Stimulated activated CD8-positive, alpha-beta memory T cell treated with anti-CD3 and anti-CD28 coated beads, Interleukin-4, amount 100 ng/mL, for 4 hours (primary cell): ENCODE data around the gene SUCO.
A peak's percentile ranks its signal among the peaks of the same experiment; 100 is the strongest.

Experiments
- DNase-seq, 2 donors: peaks; one replicate each; pipeline ENCODE4 v3.0.0-alpha.2; 2020; ENCODE audit warnings: low read depth in 2 of 2, low spot score in 1 of 2

The SUCO gene

DNA sequence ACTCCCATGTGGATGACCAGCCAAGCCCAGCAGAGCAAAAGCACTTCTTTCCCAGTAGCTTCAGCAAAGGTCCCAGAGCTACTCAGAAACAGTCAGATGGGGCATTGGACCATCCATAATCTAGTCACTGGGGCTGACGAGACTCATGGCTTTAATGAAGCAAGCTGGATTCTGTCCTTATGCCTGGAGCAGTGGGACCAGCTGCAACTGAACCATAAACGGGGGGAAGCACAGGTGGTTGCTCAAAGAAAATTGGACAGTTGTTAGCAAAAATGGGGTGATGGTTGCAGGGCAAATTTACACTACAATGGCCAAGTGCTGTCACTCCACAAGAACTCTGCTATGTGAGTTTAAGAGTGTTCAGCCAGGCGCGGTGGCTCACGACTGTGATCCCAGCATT, 108.5 kb downstream of the SUCO start:
- no peak for DNase-seq

DNA sequence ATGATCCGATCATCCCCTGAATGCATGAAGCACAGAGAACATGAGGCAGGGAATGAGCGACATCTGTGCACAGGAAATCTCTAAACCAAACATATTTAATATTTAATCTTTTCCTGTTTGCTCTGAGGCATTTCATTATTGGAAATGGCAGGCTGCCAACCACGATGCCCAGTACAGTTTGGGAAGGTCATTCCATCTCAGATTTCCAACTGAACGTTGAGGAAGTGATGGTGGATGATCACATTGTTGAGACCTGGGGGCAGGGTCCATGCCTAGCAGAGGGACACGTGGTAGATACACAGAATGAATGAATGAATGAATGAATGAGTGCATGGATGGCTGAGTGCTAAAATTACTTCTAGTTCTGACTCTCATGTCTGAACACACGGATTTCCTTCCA, 110.0 kb downstream of the SUCO start:
- no peak for DNase-seq

DNA sequence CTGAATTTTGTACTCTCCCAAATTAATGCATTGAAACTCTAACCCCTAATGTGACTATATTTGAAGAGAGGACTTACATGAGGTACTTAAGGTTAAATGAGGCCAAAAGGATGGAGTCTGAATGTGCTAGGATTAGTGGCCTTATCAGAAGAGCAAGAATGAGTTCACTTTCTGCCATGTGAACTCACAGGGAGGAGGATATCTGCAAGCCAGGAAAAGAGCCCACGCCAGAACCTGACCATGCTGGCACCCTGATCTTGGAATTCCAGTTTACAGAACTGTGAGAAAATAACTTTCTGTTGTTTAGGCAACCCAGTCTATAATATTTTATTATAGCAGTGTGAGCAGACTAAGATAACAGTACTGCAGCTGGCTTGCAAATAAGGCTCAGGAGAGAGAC, 113.7 kb downstream of the SUCO start:
- DNase-seq: no peak

DNA sequence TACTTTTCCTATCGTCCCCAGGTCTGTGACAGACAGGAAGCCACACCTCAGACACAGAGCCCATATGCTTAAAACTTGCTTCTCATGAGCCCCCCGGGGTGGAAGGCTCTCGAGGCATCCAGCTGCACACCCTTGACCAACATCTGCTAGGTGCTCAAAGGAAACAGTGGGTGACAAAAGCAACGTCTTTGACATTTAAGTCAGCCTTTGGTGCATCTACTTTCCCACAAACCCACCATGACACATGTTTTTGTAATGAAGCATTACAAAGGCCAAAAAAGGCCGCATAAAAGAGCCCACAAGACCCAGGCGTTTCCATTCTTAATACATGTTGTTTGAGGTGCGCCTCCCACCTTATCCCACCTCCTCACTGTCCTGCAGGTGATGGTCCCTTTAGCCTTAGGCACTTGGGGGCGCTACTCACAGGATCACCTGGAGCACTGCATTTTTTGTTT, 114.2 kb downstream of the SUCO start:
- peak in 1 of 2 donors; percentile 37 for DNase-seq

DNA sequence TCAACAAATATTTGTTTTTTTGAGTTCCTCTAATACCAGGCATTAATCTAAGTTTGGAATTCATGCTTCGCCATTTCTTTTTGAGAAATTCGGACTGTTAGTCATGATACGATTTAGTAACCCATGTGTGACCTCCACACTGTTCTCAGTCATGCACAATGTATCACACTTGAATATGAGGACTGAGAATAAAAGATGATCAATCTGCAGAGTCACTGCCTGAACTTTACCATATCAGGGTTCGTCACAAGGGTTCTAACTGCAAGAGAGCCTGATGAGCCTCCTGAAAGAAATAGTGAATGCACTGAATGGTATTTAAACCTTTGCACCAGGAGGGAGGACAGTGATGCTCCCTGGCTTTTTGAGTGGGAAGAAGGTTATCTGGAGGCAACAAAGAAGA, 115.0 kb downstream of the SUCO start:
- no peak for DNase-seq

DNA sequence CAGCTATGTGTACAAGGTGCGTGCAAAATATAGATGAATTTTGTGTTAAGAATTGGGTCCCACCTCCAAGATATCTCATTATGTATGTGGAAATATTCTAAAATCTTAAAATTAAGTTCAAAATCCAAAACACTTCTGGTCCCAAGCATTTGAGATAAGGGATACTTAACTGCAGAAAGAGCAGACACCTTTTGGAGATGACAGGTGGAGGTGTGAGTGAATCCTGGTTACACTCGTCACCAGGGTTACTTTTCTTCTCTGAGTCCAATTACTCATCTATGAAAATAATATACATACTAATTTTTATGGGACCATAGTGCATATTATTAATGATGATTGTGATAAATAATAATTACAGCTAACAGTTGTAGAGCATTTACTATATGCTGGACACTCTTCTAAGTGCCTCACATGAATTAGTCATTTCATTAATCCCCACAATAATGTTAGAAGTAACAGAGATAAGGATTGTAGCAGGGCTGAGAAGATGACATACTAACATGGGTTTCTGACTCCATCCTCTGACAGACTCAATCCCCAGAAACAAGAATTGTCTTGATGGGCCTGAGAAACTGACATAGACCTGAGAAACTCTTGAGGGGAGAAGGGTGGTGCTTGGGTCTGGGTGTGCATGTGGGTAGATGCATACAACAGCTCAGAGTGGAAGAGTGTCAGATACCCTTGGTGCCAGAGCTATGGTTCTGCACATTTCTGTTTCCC, 117.7 kb downstream of the SUCO start:
- no peak for DNase-seq

DNA sequence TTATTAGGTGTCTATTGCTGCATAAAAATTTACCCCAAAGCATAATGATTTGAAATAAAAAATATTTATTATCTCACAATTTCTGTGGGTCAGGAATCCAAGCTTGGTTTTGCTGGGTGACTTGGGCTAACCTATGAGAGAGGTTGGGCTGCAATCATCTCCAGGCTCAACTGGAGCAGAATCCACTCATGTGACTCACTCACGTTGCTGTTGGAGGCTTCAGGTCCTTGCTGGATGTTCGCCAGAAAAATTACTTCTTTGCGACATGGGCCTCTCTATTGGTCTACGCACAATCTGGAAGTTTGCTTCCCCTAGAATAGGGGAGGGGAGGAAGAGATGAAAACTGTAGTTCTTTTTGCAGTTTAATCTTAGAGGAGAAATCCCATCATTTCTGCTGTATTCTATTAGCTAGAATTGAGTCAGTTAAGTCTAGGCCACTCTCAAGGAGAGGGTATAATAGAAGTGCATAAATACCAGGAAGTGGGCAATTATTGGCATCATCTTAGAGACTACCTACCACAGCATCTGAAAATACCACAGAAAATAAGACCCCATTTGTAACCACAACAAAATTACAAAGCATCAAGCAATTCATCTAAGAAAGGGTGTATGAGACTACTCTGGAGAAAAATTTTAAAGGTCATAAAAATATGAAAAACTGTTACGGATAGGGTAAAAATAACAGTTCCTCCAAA, 120.2 kb downstream of the SUCO start:
- DNase-seq: no peak

DNA sequence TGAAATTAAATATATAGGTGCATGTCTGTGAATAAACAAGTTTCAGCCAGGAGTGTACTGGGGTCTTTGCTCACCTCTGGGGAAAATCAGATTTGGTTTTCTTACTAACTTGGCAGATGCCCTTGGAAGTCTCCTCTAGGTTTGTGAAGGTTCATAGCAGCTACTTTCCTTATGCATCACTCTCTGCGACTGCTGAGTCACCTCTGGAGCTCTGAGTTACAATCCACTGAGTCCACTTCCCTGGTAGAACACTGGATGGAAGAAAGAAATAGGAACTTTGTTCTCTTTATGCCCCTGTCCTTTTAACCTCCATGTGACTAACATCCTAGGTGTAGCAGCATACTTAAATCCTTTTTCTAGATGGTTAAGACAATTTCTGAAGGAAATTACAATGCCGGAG, 121.6 kb downstream of the SUCO start:
- no peak for DNase-seq

DNA sequence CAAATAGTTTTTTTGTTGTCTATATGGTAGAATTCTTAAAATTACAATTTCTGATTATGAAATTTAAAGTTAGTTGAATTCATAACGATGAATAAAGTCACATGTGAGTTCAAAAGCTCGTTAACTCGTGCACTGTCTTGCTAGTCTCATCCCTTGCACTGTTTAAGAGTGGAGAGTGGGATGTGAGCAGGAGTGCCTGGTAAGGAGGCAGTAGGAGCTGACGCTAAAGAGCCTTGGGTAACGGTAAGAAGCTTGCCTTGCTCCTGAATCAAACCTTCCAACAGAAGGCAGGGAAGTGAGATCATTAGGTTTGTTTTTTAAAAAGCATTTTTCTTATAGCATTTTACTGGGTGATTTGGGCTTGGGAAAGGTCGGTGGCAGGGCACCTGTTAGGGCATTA, 123.6 kb downstream of the SUCO start:
- DNase-seq: no peak

DNA sequence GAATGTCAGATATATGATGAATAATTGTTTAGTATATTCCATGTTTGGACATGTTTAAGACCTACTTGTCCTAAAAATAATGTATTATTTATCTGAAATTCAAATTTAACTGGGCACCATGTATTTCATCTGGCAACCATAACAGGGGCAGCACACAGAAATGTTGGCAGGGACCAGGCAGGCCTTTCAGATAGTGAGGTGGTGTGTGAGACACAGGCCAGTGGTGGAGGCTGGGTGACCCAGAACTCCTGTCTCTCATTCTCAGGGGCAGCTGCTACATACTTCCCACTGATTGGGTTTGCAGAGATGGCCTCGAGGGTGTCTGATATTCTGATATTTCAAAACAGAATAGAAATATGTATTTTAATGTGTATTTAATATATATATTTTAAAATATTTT, 124.6 kb downstream of the SUCO start:
- no peak for DNase-seq

DNA sequence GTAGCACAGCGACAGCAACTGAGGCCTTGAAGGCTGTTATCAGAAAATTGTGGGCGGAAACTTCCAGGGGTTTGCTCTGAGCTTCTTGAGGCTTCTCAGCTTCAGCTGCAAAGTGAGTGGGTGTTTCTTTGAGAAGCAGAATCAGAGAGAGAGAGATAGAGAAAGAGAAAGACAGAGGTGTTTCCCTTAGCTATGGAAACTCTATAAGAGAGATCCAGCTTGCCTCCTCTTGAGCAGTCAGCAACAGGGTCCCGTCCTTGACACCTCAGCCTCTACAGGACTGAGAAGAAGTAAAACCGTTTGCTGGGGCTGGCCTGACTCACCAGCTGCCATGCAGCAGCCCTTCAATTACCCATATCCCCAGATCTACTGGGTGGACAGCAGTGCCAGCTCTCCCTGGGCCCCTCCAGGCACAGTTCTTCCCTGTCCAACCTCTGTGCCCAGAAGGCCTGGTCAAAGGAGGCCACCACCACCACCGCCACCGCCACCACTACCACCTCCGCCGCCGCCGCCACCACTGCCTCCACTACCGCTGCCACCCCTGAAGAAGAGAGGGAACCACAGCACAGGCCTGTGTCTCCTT, 126.0 kb downstream of the SUCO start, which contains the start of gene FASLG:
Gene FASLG, plus strand, starts transcription at position 233 of the 583 bp plus-strand sequence. Its CDS starts 99 bp downstream, at position 332.
- DNase-seq: peak in 1 of 2 donors; percentile 56

DNA sequence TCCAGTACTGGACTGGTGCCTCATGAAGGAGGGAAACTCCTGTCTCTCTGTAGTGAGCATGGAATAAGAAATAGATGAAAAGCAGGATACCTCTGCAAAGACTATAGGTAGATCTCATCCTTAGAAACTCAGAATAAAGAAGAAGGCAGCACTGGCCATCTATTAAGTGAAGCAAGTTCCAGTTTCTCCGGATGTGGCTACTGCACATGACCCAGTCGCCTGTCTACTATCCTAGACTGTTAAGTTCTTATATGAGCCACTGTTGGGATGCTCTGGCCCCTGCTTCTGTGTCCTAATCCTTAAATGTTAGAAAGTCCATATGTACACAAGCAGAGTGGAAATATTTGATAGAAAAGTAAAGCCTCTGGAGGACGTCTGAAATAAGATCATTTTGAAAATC, 128.2 kb downstream of the SUCO start:
- no peak for DNase-seq
